A673 (cell line): ENCODE results near the gene DPT. TPM values are rescaled to one million over a fixed set of nuclear protein-coding genes. Genes with fewer than 3 reads are reported as not detected.

Source experiments
- BruUV-seq: library from RNA; stranded (reverse); fragments of 400-500 nt; replicated peaks from 2 replicates; lab custom pipeline; 2021; lab: Mats Ljungman, UMichigan
- CTCF ChIA-PET: fragments of 300-600 bp; sonication (Branson Sonifier 250); formaldehyde crosslinking; loops from one replicate; lab custom pipeline; 2022; ENCODE audit warnings: antibody characterized with exemption; lab: Charles Lee
- POLR2A ChIA-PET: fragments of 300-600 bp; sonication (Branson Sonifier 250); formaldehyde crosslinking; loops from one replicate; lab custom pipeline; 2022; ENCODE audit warnings: antibody characterized with exemption; ENCODE audit not compliant: low non-redundant PET; lab: Charles Lee
- DNase-seq: peaks from one replicate; pipeline ENCODE4 v3.0.0-alpha.2; 2015; ENCODE audit warnings: low spot score
- H3K27ac ChIP-seq: fragments of 200-600 bp; sonication (generic); 2 replicates; pipeline ENCODE4 v1.5.1; 2016; ENCODE audit warnings: mixed run types, low read depth, mild to moderate bottlenecking, mixed read lengths, antibody characterized with exemption, low read length; ENCODE audit not compliant: poor library complexity, severe bottlenecking
- H3K27me3 ChIP-seq: fragments of 200-600 bp; sonication (generic); replicated peaks from 2 replicates; pipeline ENCODE4 v1.6.1; 2017; ENCODE audit warnings: mixed run types, low read depth, mild to moderate bottlenecking, mixed read lengths, antibody characterized with exemption, low read length; ENCODE audit not compliant: insufficient read depth, poor library complexity
- H3K36me3 ChIP-seq: fragments of 200-600 bp; sonication (generic); 2 replicates; pipeline ENCODE4 v1.6.1; 2016; ENCODE audit warnings: mixed run types, mild to moderate bottlenecking, mixed read lengths, antibody characterized with exemption, low read length; ENCODE audit not compliant: insufficient read depth, poor library complexity, severe bottlenecking
- H3K4me1 ChIP-seq: fragments of 200-600 bp; sonication (generic); 2 replicates; pipeline ENCODE4 v1.6.1; 2017; ENCODE audit warnings: mixed run types, mild to moderate bottlenecking, mixed read lengths, antibody characterized with exemption, low read length; ENCODE audit not compliant: insufficient read depth, poor library complexity, severe bottlenecking
- H3K4me3 ChIP-seq: fragments of 200-600 bp; sonication (generic); 2 replicates; pipeline ENCODE4 v1.5.1; 2016; ENCODE audit warnings: low read depth, mixed run types, mild to moderate bottlenecking, mixed read lengths, low read length; ENCODE audit not compliant: poor library complexity, severe bottlenecking
- H3K9me3 ChIP-seq: fragments of 200-600 bp; sonication (generic); 2 replicates; pipeline ENCODE4 v1.6.1; 2016; ENCODE audit warnings: mixed run types, low read depth, mild to moderate bottlenecking, mixed read lengths, antibody characterized with exemption, low read length; ENCODE audit not compliant: poor library complexity, severe bottlenecking
- CTCF ChIP-seq: fragments of 300-800, 200-600 bp; sonication (generic); conservative IDR thresholded peaks from 2 replicates; pipeline ENCODE4 v1.5.1; 2017; ENCODE audit warnings: low read depth, mild to moderate bottlenecking, antibody characterized with exemption, low read length, moderate library complexity, mixed read lengths
- EZH2 ChIP-seq: fragments of 200-600 bp; sonication (generic); IDR thresholded peaks from 2 replicates; pipeline ENCODE4 v1.6.1; 2017; ENCODE audit warnings: borderline replicate concordance, low read depth, mild to moderate bottlenecking, mixed read lengths, antibody characterized with exemption, low read length; ENCODE audit not compliant: poor library complexity, severe bottlenecking
- intact Hi-C: fragments of 100-400 bp; cut with micrococcal nuclease; formaldehyde crosslinking; loops from one replicate; pipeline ENCODE4 v1.10.0; 2022; ENCODE audit not compliant: unreplicated experiment
- total RNA-seq: library from RNA; stranded (reverse); gene quantifications from 2 replicates; pipeline ENCODE4 v1.2.3, GENCODE V29; 2021

DPT gene
- total RNA-seq, 1 experiment from 2014 or later: not detected

- no peak overlapping the region for H3K4me3 ChIP-seq
- no peaks in the 10 kb centered on the region for H3K36me3 ChIP-seq
- TF ChIP-seq EZH2 (no peak), CTCF (no peak)
- no peaks in the 10 kb centered on the region for H3K9me3 ChIP-seq
- no peak for DNase-seq
- no peaks in the 10 kb centered on the region for H3K4me1 ChIP-seq
- H3K27me3 ChIP-seq: no peaks in the 10 kb centered on the region
- no TSS peak for BruUV-seq
- ChIA-PET POLR2A (no interaction called here), CTCF (interaction anchor here (1.3 kb wide), 1 partner anchor 17 kb away, joined by 3 read pairs; no protein-coding TSS in a partner anchor)
- no peak overlapping the region for H3K27ac ChIP-seq
- intact Hi-C loops: no loop called here
Measured at GRCh38 chr1:168654198-168654915, 74.6 kb downstream of the DPT start.

GRCh38 chr1:168653567-168653966, 75.4 kb downstream of the DPT start:
- no peak overlapping the region for H3K4me3 ChIP-seq
- no peak overlapping the region for H3K27ac ChIP-seq
- no TSS peak for BruUV-seq
- TF ChIP-seq CTCF: no peak
- TF ChIP-seq EZH2: no peak
- intact Hi-C loops: no loop called here
- no peaks in the 10 kb centered on the region for H3K9me3 ChIP-seq
- ChIA-PET CTCF (interaction anchor here (1.3 kb wide), 1 partner anchor 16 kb away, joined by 3 read pairs; no protein-coding TSS in a partner anchor), POLR2A (no interaction called here)
- no peaks in the 10 kb centered on the region for H3K4me1 ChIP-seq
- H3K27me3 ChIP-seq: no peaks in the 10 kb centered on the region
- no peaks in the 10 kb centered on the region for H3K36me3 ChIP-seq
- DNase-seq: no peak

- Histone ChIP-seq H3K36me3 (no peaks in the 10 kb centered on the region), H3K4me3 (no peak overlapping the region), H3K9me3 (no peaks in the 10 kb centered on the region), H3K27me3 (no peaks in the 10 kb centered on the region), H3K27ac (no peak overlapping the region), H3K4me1 (no peaks in the 10 kb centered on the region)
- ChIA-PET POLR2A (interaction anchor here (0.6 kb wide), 1 partner anchor 694 kb away, joined by 3 read pairs; no protein-coding TSS in a partner anchor), CTCF (no interaction called here)
- intact Hi-C loops: no loop called here
- BruUV-seq: no TSS peak
- no peak for DNase-seq
- no peak for TF ChIP-seq CTCF
- no peak for TF ChIP-seq EZH2
Measured at GRCh38 chr1:168645721-168646120, 83.3 kb downstream of the DPT start.

Other genes with a start within 250 kb of the DPT start
- gene XCL2, start 185.2 kb downstream of the DPT start, total RNA-seq: not detected in 2 replicates
- gene XCL1, start 152.6 kb downstream of the DPT start, total RNA-seq: not detected in 2 replicates